GM18511 (cell line): ENCODE measurements around the gene TENM3.
"Not testable (repeated sequence)": the region's sequence is repeated elsewhere in the genome, so short reads cannot be mapped to it uniquely, and the experiment has no call there.

Source experiments
- ATAC-seq: cut with Tn5 transposase; IDR thresholded peaks from one replicate; pipeline ENCODE4 v1.9.1; 2021; ENCODE audit warnings: mild to moderate bottlenecking, moderate library complexity; ENCODE audit not compliant: unreplicated experiment

TENM3 gene

GRCh38 chr4:182225257-182225852 lies 17.8 kb upstream of the TENM3 start:
- ATAC-seq: no peak

GRCh38 chr4:182227611-182228010 lies 15.6 kb upstream of the TENM3 start:
- no peak for ATAC-seq

GRCh38 chr4:182228991-182229577 lies 14.1 kb upstream of the TENM3 start:
- no peak for ATAC-seq

GRCh38 chr4:182230256-182230655 lies 12.9 kb upstream of the TENM3 start:
- ATAC-seq: no peak

- no peak for ATAC-seq
Observed at GRCh38 chr4:182231080-182231479, 12.1 kb upstream of the TENM3 start.

- no peak for ATAC-seq
Observed at GRCh38 chr4:182231496-182231895, 11.7 kb upstream of the TENM3 start.

GRCh38 chr4:182233310-182234090 lies 9.7 kb upstream of the TENM3 start:
- ATAC-seq: no peak

- no peak for ATAC-seq
Observed at GRCh38 chr4:182235021-182235795, 8.0 kb upstream of the TENM3 start.

GRCh38 chr4:182236186-182236585 lies 7.0 kb upstream of the TENM3 start:
- ATAC-seq: no peak

GRCh38 chr4:182237010-182237409 lies 6.2 kb upstream of the TENM3 start:
- ATAC-seq: not testable (repeated sequence)

- ATAC-seq: no peak
Observed at GRCh38 chr4:182238355-182238931, 4.8 kb upstream of the TENM3 start.

GRCh38 chr4:182240161-182241130 lies 2.8 kb upstream of the TENM3 start:
- ATAC-seq: no peak

GRCh38 chr4:182242260-182242659 lies 942 bp upstream of the TENM3 start:
- ATAC-seq: not testable (repeated sequence)

GRCh38 chr4:182242787-182243186 lies 415 bp upstream of the TENM3 start:
- no peak for ATAC-seq

GRCh38 chr4:182245041-182245440 lies 1.8 kb downstream of the TENM3 start:
- ATAC-seq: no peak

GRCh38 chr4:182245541-182246215 lies 2.5 kb downstream of the TENM3 start:
- ATAC-seq: no peak

GRCh38 chr4:182246401-182247205 lies 3.4 kb downstream of the TENM3 start:
- ATAC-seq: no peak

GRCh38 chr4:182248295-182248694 lies 5.1 kb downstream of the TENM3 start:
- ATAC-seq: no peak

- no peak for ATAC-seq
Observed at GRCh38 chr4:182250446-182250845, 7.2 kb downstream of the TENM3 start.
